Psoas muscle (tissue), 8 donors: ENCODE data around the gene TBRG1. TPM values are rescaled to one million over a fixed set of nuclear protein-coding genes. Genes with fewer than 3 reads are reported as not detected.
A peak's percentile ranks its signal among the peaks of the same experiment; 100 is the strongest.

Experiments used
- ATAC-seq, 4 donors: fragments of 200-7000 bp; cut with Tn5 transposase; one replicate each; pipeline ENCODE4 v1.9.1; 2020; ENCODE audit warnings: moderate library complexity in 3 of 4, mild to moderate bottlenecking in 2 of 4
- DNase-seq, 2 donors: peaks; one replicate each; pipeline ENCODE4 v3.0.0-alpha.2; 2020
- H3K27ac ChIP-seq: fragments of 200-600 bp; one replicate; pipeline ENCODE4 v1.8.0; 2022
- H3K27me3 ChIP-seq, 3 donors: fragments of 200-600 bp in 1 of 3; one replicate each; pipeline versions ENCODE4 v1.6.1 to v1.8.0; 2013 to 2022; ENCODE audit warnings: low read length in 2 of 3, mild to moderate bottlenecking in 2 of 3, moderate library complexity in 1 of 3; ENCODE audit not compliant: insufficient read depth in 3 of 3
- H3K36me3 ChIP-seq, 2 donors: fragments of 200-600 bp in 1 of 2; one replicate each; pipeline versions ENCODE4 v1.6.1 to v1.8.0; 2013 to 2022; ENCODE audit warnings: low read depth in 1 of 2, mild to moderate bottlenecking in 1 of 2, moderate library complexity in 1 of 2; ENCODE audit not compliant: insufficient read depth in 1 of 2
- H3K4me1 ChIP-seq: fragments of 200-600 bp; one replicate; pipeline ENCODE4 v1.8.0; 2022
- H3K4me3 ChIP-seq: fragments of 200-600 bp; one replicate; pipeline ENCODE4 v1.8.0; 2022; ENCODE audit warnings: mild to moderate bottlenecking
- H3K9me3 ChIP-seq: fragments of 200-600 bp; one replicate; pipeline ENCODE4 v1.8.0; 2022
- WGBS, 3 donors: extraction: QIAGEN DNeasy Blood & Tissue Kit; methylation state at CpG; one replicate each; pipeline versions ENCODE4 v1.1.6 to v1.1.7; 2013; 5-methylcytosine and 5-hydroxymethylcytosine counted together
- intact Hi-C, 2 donors: fragments of 100-400 bp; cut with DNase I; formaldehyde crosslinking; loops; one replicate each; pipeline versions ENCODE4 v1.11.0 to v1.14.2; 2022
- polyA plus RNA-seq, 3 donors: library from polyadenylated mRNA; stranded (reverse); fragments of 200-250 nt; gene quantifications; one replicate each; pipeline ENCODE4 v1.2.3, GENCODE V29; 2013
- total RNA-seq, 4 donors: library from RNA; stranded (reverse); fragmentation: NEBNext Ultra II Directional in 2 of 4; extraction: Animal tissue kit (Norgen Biotek cat#: 25700) in 2 of 4; gene quantifications; one replicate each; pipeline versions ENCODE4 v1.2.1 to v1.2.4, GENCODE V29; 2021 to 2023
- TF ChIP-seq, protein P1 (sequence below): fragments of 200-600 bp; IDR thresholded peaks from one replicate; pipeline ENCODE4 v1.8.0; 2022; ENCODE audit warnings: antibody characterized with exemption
- donor health status: healthy with polysubstance abuse.
- donor health status: DM: no; HTN: no; CAD: no; lungs with moderate emphysema.
- donor health status: Bipolar disorder and iron deficiency.
- donor health status: healthy.
- donor health status: DM: yes; HTN: yes; CAD: no.
- donor health status: DM: no; HTN: no; CAD: no.
- donor health status: DM: no; HTN: no; CAD: no.
- donor health status: DM: yes; HTN: yes; CAD: no.

Gene TBRG1
- total and polyA plus RNA-seq, 7 donors = 24.2 to 99.3 (median 30.5) TPM

GRCh38 chr11:124582565-124582964 lies 40.1 kb upstream of the TBRG1 start:
- Histone ChIP-seq H3K4me3 (no peak overlapping the region), H3K27ac (no peak overlapping the region), H3K9me3 (no peaks in the 10 kb centered on the region), H3K4me1 (no peaks in the 10 kb centered on the region), H3K27me3 (no peaks in the 10 kb centered on the region), H3K36me3 (no peaks in the 10 kb centered on the region)
- no peak for DNase-seq
- 56 to 75% (median 63%) methylated on average over 2 of the region's 2 CpGs for WGBS, 3 donors
- intact Hi-C loops = loop anchor here (5.0 to 10.0 kb wide), 2 partner anchors 165 to 508 kb away; no protein-coding TSS in a partner anchor
- no peak for ATAC-seq
- TF ChIP-seq, protein P1, sequence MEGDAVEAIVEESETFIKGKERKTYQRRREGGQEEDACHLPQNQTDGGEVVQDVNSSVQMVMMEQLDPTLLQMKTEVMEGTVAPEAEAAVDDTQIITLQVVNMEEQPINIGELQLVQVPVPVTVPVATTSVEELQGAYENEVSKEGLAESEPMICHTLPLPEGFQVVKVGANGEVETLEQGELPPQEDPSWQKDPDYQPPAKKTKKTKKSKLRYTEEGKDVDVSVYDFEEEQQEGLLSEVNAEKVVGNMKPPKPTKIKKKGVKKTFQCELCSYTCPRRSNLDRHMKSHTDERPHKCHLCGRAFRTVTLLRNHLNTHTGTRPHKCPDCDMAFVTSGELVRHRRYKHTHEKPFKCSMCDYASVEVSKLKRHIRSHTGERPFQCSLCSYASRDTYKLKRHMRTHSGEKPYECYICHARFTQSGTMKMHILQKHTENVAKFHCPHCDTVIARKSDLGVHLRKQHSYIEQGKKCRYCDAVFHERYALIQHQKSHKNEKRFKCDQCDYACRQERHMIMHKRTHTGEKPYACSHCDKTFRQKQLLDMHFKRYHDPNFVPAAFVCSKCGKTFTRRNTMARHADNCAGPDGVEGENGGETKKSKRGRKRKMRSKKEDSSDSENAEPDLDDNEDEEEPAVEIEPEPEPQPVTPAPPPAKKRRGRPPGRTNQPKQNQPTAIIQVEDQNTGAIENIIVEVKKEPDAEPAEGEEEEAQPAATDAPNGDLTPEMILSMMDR = no peak

DNA sequence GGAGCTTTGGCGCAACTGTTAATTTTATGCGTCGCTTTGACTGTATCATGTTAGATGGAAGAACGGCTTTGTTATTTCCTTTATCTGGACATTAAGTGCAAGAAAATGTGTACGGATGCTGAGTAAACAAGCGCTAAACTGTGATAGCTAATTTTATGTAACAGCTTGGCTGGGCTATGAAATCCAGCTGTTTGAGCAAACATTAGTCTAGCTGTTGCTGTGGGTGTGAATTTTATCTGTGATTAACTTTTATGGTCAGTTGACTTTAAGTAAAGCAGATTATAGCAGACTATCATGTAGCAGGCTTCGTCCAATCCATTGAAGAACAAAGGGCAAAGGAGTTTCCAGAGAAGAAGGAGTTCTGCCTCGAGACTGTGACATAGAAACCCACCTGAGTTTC lies 38.9 kb upstream of the TBRG1 start:
- no peak for ATAC-seq
- H3K4me3 ChIP-seq = no peak overlapping the region
- H3K27me3 ChIP-seq = no peaks in the 10 kb centered on the region
- H3K4me1 ChIP-seq = no peaks in the 10 kb centered on the region
- H3K9me3 ChIP-seq = no peaks in the 10 kb centered on the region
- H3K27ac ChIP-seq = no peak overlapping the region
- 77 to 86% (median 82%) methylated on average over 8 of the region's 8 CpGs for WGBS, 3 donors
- DNase-seq = no peak
- intact Hi-C loops = loop anchor here (5.0 to 10.0 kb wide), 2 partner anchors 166 to 509 kb away; no protein-coding TSS in a partner anchor
- TF ChIP-seq, protein P1 = no peak
- no peaks in the 10 kb centered on the region for H3K36me3 ChIP-seq

DNA sequence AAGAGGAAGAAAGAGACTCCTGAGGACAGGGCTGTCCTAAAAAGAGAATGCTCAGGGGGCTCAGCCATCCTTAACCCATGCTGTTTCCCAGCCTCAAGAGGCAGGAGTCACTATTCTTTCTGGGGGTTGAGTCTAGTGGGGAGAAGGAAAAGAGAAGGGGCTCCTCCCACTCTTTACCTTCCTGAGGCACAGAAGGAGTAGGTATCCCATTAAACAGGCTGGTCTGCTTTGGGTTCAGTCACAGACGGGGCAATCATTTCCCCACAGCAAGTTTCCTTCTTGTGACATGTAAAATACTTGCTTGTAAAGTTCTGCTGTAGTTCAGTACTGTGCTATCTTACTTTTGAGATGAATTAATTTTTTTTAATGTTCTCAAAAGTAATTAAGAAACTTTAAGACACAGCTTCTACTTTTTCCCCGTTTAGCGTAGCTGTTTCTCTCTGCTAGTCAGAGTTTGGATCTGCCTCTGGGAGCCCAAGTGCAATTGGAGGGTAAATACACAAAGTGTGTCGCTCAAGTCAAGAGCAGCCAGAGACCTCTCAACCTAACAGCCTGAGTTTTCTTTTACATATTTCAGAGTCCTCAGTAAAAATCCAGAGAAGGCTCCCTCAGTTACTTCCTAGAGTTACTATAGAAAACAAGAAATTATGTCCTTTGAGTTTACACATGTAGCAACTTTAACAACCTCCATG lies 37.8 kb upstream of the TBRG1 start:
- Histone ChIP-seq H3K27me3 (no peaks in the 10 kb centered on the region), H3K4me3 (no peak overlapping the region), H3K36me3 (no peaks in the 10 kb centered on the region), H3K4me1 (no peaks in the 10 kb centered on the region), H3K27ac (no peak overlapping the region), H3K9me3 (no peaks in the 10 kb centered on the region)
- WGBS, 3 donors = 73 to 81% (median 75%) methylated on average over 4 of the region's 4 CpGs
- TF ChIP-seq, protein P1 = no peak
- intact Hi-C loops = loop anchor here (5.0 to 10.0 kb wide), 2 partner anchors 168 to 510 kb away; no protein-coding TSS in a partner anchor
- no peak for DNase-seq
- no peak for ATAC-seq

GRCh38 chr11:124586238-124586860 lies 36.3 kb upstream of the TBRG1 start:
- no peaks in the 10 kb centered on the region for H3K9me3 ChIP-seq
- intact Hi-C loops = loop anchor here (1.0 to 10.0 kb wide), 2 partner anchors 171 to 512 kb away; no protein-coding TSS in a partner anchor
- H3K4me1 ChIP-seq = no peaks in the 10 kb centered on the region
- DNase-seq (peak; percentile 50 to 64), ATAC-seq (no peak)
- no peaks in the 10 kb centered on the region for H3K36me3 ChIP-seq
- no peak overlapping the region for H3K27ac ChIP-seq
- no peaks in the 10 kb centered on the region for H3K27me3 ChIP-seq
- TF ChIP-seq, protein P1 = peak; percentile 52
- H3K4me3 ChIP-seq = no peak overlapping the region
- 43 to 59% (median 52%) methylated on average over 3 of the region's 3 CpGs for WGBS, 3 donors
